ENCODE results near the gene TP63.

The TP63 gene

DNA sequence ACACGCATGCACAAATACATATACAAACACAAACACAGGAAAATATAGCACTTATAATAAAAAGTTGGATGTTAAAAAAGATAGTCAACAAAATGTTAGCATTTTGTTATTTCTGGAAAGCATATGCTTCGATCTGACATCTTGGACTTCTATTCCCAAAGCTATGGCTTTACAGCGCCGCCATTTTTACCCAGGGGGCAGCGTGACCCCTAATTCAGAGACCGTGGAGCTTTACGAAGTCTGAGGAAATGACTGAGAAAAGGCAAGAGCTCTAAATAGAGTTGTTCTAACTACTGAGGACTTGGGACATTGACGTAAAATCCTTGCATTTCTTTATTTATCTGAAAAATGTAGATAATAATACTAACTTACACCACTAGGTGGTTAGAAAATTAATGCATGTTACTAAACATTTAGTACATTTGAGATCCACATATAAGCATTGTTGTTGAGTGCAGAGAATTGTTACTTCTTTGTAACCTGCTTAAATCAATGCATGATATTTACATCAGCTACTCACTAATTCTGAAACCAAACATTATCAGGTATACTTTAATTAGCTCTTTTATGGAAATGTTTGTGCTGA is 155.4 kb downstream of the TP63 start:
- DNase-seq (ENCODE audit: insufficient read length, low spot score) (no peak), FAIRE-seq (no peak)
- TF ChIP-seq CTCF (IDR thresholded peaks at IDR 0.05; ENCODE audit: insufficient read depth, missing control alignments): no peak

DNA sequence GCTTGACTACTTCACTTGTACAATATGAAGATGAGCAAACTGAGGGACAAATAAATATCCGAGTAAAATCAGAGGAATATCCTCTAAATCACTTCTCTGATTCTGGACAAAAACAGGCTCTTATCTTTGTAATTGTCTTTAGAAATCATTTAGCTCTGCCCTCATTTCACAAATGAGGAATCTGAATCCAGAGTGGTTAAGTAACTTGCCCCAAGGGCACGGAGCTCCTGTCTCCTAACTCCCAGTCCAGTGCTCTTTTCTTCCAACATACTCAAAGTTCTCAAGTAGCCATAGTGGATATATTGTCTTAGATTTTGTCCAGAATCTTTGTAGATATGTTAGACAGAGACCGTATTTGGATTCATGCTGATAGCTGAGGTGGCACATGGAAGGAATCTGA is 156.0 kb downstream of the TP63 start:
- DNase-seq (ENCODE audit: insufficient read length, low spot score) (no peak), FAIRE-seq (no peak)
- no peak for TF ChIP-seq CTCF (IDR thresholded peaks at IDR 0.05; ENCODE audit: insufficient read depth, missing control alignments)

DNA sequence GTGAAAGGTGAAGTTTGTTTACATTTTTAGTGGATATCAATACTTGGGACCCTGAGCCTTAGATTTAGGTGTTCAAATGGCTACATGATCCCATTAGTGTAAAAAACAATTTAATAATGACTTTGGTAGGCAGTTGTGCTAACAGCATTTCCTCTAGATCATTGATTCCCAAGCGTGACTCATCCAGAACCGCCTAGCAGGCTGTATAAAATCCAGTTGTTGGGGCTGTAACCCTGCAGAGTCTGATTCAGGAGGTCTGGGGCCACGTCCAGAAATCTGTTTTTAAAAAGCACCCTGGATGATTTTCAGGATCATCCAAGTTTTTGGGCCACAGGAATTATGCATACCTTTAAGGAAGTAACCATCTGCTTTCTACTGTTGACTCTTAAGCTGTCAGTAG is 156.4 kb downstream of the TP63 start:
- FAIRE-seq: no peak
- no peak for DNase-seq (ENCODE audit: insufficient read length, low spot score)
- no peak for TF ChIP-seq CTCF (IDR thresholded peaks at IDR 0.05; ENCODE audit: insufficient read depth, missing control alignments)

- DNase-seq (ENCODE audit: insufficient read length, low spot score): no peak
- no peak for FAIRE-seq
- no peak for TF ChIP-seq CTCF (IDR thresholded peaks at IDR 0.05; ENCODE audit: insufficient read depth, missing control alignments)
These were observed 158.2 kb downstream of the TP63 start for GRCh38 chr3:189789432-189789831.

DNA sequence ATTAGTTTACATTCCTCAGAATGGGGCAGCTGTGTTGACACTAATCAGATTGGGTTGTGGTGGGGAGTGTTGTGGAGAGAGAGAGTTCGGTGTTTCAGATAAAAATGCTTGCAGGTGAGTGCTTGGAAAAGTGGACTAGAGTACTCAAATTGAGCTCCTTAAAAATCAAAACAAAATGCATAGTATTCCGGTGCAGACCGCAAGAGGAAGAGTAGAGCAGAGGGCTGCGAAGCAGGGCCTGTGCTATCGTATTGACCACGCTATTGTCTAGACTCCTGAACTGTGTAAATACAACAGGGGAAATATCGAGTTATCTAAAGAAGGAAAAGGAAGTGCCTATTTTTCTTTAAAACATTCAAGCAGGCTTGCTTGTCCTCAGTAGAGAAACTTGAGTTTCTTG is 159.5 kb downstream of the TP63 start:
- no peak for DNase-seq (ENCODE audit: insufficient read length, low spot score)
- TF ChIP-seq CTCF (IDR thresholded peaks at IDR 0.05; ENCODE audit: insufficient read depth, missing control alignments): no peak
- no peak for FAIRE-seq

DNA sequence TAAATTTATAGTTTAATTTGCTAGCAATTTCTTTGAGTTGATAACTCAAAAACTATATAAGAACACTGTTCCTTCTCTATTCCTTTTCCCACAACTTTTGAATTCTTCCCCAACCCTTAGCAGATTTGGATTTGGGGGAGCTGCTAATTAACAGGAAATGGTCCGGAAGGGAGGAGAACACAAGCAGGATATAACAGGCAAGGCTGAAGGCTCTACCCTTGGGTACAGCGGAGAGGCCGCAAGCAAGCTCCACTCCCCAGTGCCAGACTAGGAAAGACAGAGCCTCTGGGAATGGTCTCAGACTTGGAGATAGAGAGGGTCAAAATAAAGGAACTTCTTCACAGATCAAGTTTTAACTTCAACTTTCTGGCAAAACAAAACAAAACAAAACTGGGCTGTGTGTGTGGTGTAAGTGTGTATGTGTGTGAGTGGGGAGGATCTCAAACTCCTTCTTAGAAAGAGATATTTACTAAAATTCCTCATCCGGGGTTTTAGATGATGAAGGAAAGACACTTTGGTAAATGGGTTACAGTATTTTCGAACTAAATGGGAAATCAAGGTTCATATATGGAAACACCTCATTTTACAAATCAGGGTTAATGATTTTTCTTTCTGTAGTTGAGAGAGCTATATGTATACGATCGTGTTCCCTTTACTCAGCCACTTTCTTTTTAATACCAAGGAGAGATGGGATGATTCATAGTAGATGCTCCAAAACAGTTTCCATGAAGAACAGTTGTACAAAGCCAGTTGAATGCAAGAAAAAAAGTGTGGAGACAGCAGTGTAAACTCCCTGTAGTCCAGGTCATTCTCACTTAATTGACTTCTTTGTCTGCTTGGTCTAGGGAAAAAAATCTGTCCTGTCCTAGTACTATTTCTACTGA is 161.1 kb downstream of the TP63 start:
- DNase-seq (ENCODE audit: insufficient read length, low spot score) (no peak), FAIRE-seq (no peak)
- TF ChIP-seq CTCF (IDR thresholded peaks at IDR 0.05; ENCODE audit: insufficient read depth, missing control alignments): no peak

DNA sequence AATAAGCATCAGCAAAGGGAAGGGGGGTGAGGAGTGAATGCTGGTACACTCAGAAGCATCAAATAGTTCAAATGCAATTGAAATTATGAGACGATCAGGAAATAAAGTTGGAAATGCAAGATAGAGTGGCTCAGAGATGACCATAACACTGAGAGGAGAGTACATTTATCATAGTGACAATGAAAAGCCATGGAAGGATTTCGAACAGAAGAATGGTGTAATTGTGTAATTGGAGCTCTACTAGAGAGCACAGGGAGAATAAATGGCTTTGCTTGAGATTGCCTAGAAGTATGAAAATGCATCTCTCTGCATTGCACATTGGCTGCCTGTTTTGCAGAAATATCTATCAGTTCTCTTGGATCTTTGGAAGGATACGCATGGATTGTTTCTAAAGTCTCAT is 163.3 kb downstream of the TP63 start:
- no peak for DNase-seq (ENCODE audit: insufficient read length, low spot score)
- no peak for TF ChIP-seq CTCF (IDR thresholded peaks at IDR 0.05; ENCODE audit: insufficient read depth, missing control alignments)
- FAIRE-seq: no peak
